Hematopoietic multipotent progenitor cell treated with erythropoietin and hydrocortisone succinate and interleukin-3 and kit ligand, for 4 days (in vitro differentiated cells): ENCODE data around the gene LPAR1.

Experiments used
- DNase-seq: peaks from one replicate; pipeline ENCODE4 v3.0.0-alpha.2; 2015

LPAR1 gene

DNA sequence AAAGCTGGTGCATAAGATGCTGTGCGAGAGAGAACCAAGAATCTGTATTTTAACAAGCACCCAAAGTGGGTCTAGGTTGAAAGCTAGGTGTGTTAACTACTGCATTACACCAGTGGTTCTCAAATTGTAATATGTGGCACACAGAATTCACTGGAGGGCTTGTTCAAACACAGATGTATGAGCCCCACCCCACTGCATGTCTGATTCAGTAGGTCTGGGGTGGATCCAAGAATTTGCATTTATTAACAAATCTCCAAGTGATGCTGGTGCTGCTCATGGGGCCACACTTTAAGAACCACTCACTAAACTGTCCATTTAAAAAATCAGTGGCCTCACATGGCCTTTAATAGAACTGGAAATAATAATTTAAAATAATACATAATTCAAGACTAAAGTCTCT is 40.4 kb downstream of the LPAR1 start:
- DNase-seq: no peak

GRCh38 chr9:110996436-110997220 is 41.6 kb downstream of the LPAR1 start:
- DNase-seq: no peak

DNA sequence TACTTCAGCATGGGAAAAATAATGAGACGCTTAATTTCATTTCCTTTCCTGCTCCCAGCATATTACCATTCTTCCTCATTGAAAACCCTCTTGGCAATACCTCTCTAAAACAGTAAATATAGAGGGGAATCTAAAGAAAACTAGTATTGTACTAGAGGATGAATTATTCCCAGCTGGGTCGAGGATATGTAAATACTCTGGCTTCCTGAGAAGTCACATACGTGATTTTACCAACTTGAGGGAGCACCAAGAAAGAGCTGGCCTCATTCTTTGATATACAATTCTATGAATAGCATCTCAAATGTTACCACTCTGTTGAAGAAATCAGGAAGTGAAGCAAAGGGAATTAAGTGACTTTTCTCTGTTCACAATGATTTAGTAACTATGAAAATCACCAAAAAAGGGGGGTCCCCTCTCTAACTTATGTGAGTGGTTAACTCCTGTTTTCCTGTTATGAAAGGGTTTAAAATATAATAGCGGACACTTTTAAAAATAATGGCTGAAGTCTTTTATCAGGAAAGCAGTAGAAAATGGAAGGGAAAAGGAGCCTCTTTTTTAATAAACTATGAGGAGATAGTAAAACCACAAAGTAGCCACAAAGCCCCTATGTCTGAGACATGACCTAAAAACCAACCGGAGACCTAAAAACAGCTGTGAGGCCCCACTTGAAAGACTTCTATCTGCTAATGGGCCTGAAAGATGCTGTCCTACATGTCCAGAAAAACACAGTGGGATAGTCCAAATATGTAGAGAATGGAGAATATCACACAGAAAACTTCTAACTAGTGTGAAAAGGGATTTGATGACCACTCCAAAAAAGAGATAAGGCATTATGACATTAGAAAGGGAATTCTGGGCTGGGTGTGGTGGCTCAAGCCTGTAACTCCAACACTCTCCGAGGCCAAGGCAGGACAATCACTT is 42.6 kb downstream of the LPAR1 start:
- DNase-seq: peak; percentile 57

DNA sequence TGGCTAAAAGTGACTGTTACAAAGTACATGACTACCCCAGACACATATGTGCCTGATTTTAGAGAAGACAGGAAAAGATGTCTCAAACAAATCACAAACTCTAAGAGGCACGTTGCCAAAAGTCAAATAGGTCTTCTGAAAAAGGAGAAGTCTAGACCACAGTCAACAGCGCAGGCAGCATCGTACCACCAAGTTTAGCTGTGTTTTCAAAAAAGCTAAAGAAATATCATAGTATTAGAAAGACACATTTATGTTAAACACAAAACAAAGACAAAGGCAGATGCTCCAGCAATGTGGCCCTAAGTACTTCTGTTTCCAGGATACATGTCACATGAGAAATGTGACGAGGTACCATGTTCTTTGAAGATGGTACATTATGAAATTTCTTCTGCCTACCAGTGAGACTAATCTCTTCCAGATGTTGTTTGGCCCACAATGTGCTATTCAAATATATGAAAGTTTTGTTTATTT is 43.5 kb downstream of the LPAR1 start:
- peak; percentile 83 for DNase-seq

- DNase-seq: no peak
Measured at GRCh38 chr9:110990481-110990880, 47.8 kb downstream of the LPAR1 start.

GRCh38 chr9:110986529-110986928 is 51.7 kb downstream of the LPAR1 start:
- DNase-seq: no peak

GRCh38 chr9:110984890-110985437 is 53.3 kb downstream of the LPAR1 start:
- DNase-seq: no peak

- no peak for DNase-seq
Measured at GRCh38 chr9:110980261-110980660, 58.0 kb downstream of the LPAR1 start.

DNA sequence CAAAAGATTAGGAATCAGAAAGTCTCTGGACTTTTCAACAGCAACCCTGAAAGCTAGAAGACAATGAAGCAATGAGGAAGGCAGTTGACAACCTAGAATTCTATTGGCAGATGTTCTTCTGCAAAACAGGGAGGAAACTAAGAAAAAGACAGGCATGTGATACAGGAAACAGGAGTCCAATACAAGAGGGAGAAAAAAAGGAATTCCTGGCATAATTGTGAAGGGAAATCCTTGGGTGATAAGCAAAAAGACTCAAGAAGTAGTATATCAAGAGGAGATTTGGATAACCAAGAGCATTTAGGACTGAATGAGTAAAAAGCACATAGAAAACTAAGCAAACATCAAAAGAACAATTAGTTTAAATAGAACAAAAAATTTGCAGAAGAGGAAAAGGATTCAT is 58.6 kb downstream of the LPAR1 start:
- no peak for DNase-seq

DNA sequence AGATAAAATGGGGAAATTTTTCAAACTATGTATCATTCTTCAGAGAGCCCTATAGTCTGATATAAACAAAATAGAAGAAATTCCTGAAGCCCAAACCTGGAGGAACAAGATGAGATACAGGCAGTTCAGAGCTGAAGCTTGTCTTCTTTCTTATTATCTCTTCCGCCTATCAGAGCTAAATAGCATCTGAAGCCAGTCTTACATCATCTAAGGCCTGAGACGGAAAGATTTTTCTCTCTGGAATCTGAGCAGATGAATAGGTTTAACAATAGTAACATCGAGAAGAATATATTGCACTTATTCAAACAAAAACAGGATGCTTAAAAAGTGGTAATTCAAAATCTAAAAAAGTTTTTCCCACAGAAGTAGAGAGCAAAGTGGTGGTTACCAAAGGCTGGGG is 59.8 kb downstream of the LPAR1 start:
- no peak for DNase-seq

DNA sequence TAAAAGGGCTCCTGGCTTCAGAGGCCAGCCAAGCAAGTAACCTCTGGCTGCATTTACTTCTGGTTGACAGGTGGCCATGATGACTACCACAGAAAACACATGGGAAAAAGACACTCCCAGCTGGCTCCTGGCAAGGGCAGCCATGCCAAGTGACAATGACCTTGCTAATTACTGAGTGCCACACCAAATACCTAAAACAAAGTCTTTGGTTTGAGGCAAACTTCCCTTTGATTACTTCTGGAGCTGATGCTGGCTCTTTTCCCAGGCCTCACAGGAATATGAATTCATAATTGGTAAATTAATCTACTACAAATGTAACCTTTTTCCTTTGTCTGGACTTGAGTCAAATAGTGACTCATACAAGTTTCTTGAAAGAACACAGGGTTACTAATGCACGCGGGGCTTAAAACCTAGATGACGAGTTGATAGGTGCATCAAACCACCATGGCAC is 61.0 kb downstream of the LPAR1 start:
- DNase-seq: no peak

- DNase-seq: peak; percentile 12
Measured at GRCh38 chr9:110975969-110976368, 62.3 kb downstream of the LPAR1 start.

GRCh38 chr9:110975278-110975677 is 63.0 kb downstream of the LPAR1 start:
- peak; percentile 33 for DNase-seq

GRCh38 chr9:110971705-110972104 is 66.6 kb downstream of the LPAR1 start:
- DNase-seq: no peak

DNA sequence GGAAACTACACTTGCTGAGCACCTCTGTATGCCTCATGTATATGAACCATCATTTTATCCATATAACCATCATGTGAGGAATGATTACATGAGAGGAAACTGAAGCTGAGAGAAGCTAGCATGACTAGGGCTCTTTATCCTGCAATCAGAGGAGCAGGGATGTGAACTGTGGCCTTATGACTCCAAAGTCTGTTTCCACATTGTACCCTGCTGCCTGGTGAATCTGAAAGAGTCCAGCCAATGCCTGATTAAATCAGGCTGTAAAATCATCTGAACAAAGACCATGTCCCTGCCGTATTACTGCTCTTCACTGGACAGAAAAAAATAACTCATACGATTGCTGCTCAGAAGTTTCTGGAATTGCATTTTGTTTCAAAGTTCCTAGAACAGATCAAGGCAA is 67.0 kb downstream of the LPAR1 start:
- DNase-seq: no peak

DNA sequence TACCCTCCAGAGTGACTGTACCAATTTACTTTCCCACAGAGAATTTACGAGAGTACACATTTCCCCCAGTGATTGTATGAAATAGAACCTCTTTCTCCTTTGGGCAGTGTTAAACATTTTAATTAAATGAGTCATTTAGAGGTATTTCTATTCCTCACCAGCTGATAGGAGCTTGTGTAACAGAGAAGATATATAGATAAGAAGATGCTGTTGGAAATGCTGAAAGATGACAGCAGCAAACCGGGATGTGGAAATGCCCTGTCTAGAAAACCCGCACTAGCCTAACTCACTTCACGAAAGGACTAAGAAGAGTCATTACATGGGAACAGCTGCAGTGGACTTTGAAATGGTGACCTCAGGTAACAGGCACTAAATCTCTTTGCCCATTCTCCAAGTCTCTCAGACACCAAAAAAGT is 68.3 kb downstream of the LPAR1 start:
- no peak for DNase-seq

GRCh38 chr9:110968096-110968495 is 70.2 kb downstream of the LPAR1 start:
- no peak for DNase-seq

- DNase-seq: no peak
Measured at GRCh38 chr9:110967196-110967595, 71.1 kb downstream of the LPAR1 start.

DNA sequence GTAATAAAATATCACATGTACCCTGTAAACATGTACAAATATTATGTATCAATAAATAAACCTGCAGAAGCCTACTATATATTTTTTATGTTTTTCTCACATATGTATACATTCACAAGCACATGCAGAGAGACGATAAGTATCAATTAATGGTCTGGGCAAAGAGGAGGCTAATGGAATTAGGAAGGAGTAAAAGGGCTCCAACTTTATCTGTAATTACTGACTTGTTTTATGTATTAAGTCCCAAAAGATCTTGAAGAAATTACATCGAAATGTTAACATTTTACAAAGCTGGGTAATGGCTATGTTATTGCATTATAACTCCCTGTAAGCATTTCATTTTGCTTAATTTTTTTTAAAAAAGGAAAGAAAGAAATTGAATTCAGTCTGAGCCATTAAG is 78.0 kb downstream of the LPAR1 start:
- no peak for DNase-seq

DNA sequence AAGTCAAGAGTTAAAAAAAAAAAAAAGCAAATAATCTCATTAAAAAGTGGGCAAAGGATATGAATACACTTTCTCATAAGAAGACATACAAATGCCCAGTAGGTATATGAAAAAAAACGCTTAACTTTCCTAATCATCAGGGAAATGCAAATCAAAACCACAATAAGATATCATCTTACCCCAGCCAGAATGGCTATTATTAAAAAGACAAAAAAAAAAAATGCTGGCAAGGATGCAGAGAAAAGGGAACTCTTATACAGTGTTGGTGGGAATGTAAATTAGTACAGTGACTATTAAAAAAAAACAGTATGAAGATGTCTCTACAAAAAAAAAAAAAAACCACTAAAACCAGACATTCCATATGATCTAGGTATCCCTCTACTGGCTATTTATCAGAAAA is 79.4 kb downstream of the LPAR1 start:
- peak; percentile 9 for DNase-seq

DNA sequence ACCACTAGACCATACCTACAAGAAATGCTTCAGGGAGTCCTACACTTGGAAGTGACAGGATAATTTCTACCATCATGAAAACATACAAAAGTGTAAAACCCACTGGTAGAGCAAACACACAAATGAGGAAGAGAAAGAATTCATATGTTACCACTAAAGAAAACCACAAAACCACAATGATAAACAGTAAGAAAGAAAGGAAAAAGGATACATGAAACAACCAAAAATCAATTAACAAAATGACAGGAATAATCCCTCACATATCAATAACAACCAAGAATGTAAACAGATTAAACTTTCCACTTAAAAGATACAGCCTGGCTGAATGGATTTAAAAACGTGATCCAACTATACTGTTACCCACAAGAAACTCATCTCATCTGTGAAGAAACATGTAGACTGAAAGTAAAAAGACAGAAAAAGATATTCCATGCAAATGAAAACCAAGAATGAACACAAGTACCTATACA is 83.4 kb downstream of the LPAR1 start:
- peak; percentile 57 for DNase-seq

DNA sequence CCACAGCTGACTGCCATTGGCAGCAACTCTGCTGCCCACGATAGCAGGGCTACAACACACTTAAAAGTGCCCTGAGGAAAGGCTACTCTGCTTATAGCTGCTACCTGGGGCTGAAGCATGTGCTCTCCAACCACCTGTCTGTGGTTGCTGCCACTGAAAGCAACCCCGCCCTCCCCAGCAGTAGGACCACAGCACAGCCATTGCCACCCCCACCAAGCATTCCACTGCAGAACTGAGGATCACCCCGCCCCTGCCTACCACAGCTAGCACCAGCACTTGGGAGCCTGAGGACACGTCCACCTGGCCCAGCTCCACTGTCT is 85.8 kb downstream of the LPAR1 start:
- no peak for DNase-seq

DNA sequence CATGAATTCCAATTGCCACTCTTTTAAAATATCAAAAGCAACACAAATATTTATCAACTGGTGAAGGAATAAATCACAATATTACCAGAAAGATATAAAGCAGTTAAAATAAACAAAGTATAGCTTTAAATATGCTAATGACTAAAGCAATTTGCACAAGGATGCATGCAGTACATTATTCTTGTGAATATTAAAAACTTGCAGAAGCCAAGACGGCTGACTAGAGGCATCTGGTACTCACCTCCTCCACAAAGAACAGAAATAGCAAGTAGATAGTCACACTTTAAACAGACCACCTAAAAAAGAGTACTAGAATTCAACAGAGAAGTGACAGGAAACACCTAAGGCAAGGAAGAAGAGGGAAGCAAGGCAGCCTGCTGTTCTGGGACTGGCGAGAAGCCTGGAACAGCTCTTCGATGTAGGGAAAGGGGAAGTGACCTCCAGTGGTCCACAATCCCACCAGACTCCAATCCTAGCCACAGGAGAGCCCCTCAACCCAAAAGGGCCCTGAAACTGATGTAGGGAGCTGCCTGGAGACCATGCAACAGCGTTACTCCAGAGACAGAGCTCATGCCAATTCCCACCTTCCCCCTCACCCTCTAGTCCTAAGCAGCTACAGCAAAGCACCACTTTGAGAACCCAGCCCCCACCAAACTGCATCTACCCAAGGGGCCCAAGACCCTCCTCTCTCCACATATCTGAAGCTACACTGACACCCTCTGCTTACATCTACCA is 86.3 kb downstream of the LPAR1 start:
- DNase-seq: no peak
